Measurements from ENCODE around the gene ADGRL3.
"Not testable (repeated sequence)": the region's sequence is repeated elsewhere in the genome, so short reads cannot be mapped to it uniquely, and the experiment has no call there.

ADGRL3 gene

DNA sequence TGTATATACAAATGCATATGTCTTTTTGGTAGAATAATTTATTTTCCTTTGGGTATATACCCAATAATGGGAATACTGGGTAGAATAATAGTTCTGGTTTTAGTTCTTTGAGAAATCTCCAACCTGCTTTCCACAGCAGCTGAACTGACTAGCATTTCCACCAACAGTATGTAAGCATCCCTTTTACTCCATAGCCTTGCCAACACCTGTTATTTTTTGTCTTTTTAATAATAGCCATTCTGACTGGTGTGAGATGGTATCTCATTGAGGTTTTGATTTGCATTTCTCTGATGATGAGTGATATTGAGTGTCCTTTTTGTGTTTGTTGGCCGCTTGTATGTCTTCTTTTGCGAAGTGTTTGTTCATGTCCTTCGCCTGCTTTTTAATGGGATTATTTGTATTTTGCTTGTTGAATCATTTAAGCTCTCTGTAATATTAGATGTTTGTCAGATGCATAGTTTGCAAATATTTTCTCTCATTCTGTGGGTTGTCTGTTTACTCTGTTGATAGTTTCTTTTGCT is 309.7 kb downstream of the ADGRL3 start:
- DNase-seq: not testable (repeated sequence)

- no peak for DNase-seq
These were observed 311.8 kb downstream of the ADGRL3 start for GRCh38 chr4:61511716-61512488.

- no peak for DNase-seq
These were observed 314.9 kb downstream of the ADGRL3 start for GRCh38 chr4:61514991-61515390.

DNA sequence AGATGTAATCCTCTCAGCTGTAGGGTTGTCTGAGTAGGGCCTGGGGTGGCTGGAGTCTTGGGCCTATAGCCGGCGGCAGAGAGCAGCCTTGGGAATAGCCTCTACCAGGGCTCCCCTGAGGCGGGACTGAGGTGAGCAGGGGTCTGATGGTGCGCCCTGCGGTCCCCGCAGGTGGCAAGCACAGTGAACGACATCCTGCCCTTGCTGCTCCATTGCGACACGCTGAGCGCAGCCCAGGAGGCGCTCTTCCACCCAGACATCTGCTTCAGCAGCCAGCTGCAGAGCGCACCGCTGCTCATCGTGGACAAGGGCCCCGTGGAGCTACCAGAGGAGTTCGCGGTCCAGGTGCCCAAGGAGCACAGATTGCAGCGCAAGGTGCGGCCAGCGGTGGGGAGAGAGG is 317.0 kb downstream of the ADGRL3 start:
- no peak for DNase-seq

- no peak for DNase-seq
These were observed 320.0 kb downstream of the ADGRL3 start for GRCh38 chr4:61520166-61520565.

DNA sequence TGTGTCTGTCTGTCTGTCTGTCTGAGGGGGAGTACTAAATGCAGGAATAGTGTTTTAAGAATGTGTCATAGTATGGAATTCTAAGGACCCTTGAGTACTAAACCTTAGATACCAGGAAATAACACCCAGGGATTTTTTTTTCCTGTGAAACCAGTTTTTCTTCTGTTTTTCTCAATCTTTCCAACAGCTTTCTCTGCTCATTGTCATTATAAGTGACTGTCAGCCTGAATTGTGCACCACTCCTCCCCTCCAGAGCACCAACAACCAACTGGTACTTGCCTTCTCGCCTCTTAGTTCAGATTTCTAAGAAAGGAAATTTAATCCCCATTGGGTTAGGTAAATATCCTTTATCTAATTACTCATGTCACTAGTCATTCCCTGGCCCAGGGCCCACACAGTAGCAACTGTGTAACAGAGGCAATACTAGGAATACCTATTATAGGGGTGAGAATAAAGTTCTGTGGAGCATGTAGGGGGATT is 320.6 kb downstream of the ADGRL3 start:
- no peak for DNase-seq

- no peak for DNase-seq
These were observed 321.3 kb downstream of the ADGRL3 start for GRCh38 chr4:61521451-61521850.

DNA sequence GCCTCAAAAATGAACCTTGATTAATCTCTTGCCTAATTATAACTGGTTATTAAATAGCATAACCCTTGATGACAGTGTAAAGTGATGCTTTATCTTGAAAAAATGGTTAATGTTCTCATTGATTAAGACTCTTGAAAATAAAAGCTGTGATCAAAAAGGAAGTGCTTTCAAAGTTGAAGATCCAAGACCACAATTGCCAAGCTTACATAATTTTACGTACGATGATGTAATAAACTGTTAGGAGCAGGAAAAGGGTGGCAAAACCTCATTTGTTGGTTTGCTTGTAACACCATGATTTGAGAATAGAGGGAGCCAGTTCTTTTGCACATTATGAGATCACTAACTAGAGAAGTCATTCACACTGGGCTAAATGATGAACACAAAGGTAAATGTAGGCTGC is 322.2 kb downstream of the ADGRL3 start:
- DNase-seq: no peak

GRCh38 chr4:61527888-61528287 is 327.8 kb downstream of the ADGRL3 start:
- no peak for DNase-seq

DNA sequence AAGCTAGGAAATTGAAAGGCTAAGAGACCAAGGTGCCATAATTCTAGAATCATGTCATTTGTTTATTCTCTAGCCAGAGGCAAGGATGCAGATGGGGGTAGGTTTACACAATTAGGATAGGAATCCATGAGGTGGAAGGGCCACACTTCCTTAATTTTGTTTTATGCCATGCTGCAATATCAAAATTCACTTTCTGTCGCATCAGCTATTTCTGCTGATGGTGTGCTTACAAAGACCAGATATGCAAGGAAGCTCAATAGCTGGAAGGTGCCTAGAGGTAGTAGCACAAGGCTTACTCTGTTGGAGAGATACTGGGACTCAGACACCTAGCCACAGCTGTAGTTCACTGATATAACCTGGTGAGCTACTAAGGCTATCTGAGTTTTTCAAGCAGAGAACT is 328.5 kb downstream of the ADGRL3 start:
- DNase-seq: no peak

DNA sequence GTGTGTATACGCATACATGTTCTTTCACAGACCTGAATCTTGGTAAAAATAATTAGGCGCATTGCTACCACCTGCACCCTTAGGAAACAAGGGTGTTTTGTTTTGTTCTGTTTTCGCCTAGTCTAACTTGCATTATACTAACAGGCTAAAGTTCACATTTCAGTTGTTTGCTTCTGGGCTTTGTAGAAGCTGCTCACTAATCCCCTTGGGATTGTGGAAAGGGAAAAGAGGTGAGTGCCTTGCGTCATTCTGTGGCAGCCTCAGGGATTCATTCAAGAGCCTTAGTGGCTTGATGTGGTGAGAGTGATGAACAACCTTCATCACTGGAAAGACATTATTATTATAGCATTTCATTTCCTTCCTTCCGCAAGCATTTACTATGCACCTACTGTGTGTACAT is 331.1 kb downstream of the ADGRL3 start:
- no peak for DNase-seq

GRCh38 chr4:61532336-61533000 is 332.3 kb downstream of the ADGRL3 start:
- no peak for DNase-seq

- DNase-seq: no peak
These were observed 333.0 kb downstream of the ADGRL3 start for GRCh38 chr4:61533140-61533539.

DNA sequence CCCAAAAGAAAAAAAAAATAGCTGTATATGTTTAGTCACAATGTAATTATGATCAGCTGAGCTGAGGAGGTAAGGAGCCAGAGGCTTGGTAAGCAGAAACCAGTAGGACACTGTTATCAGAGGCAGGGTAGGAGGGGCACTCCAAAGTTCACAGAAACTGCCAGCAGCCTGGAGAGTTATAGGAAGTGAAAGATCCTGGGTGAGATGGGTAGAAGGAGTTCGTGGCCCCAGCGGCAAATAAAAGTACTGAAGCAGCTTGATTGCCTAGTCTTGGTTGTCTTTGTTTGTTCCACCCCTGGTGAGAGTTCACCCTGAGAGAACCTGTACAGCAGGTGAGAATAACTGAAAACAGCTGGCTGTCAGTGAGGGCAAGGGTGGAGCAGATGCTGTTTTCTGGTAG is 340.8 kb downstream of the ADGRL3 start:
- no peak for DNase-seq

DNA sequence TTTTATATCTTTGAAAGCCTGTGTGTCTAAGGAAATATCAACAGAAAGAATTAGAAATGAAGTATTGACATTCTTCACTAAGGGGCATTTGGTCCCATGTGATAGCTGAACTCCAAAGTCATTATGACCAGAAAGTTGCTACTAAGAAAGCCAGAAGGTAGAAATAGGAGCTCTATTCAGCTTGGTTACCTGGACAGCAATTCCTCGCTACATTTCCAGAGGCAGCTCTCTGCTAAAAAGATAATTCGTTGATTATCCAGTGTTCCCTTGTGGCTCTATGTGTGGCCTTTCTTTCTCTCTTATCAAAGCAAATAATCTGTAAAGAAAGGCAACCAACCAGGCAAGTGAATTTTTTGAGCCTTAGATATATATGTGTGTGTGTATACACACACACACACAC is 341.3 kb downstream of the ADGRL3 start:
- DNase-seq: no peak

- DNase-seq: no peak
These were observed 343.9 kb downstream of the ADGRL3 start for GRCh38 chr4:61543976-61544375.

DNA sequence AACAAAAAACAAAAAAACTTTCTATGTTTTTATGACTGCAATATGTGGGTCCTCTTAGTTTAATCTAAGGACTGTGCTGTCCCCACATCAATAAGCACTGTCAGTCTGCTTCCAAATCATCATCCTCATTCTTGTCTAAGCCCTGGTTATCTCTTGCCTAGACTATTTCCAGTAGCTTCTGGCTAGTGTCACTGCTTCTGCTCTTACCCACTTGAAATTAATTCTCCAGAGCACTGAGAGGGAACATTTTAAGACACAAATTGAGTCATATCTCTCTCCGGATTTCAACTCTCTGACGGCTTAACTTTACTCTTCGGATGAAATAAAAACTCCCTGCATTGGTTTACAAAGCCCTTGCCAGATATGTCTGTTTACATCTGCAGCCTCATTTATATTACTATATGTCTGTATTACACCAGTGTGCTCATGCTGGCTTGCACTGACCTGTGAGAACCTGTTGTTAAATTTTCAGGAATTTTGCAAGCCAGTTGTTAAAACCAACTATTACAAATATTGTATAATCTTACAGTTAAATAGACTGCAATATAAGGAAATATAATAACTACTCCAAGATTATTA is 345.9 kb downstream of the ADGRL3 start:
- DNase-seq: no peak

DNA sequence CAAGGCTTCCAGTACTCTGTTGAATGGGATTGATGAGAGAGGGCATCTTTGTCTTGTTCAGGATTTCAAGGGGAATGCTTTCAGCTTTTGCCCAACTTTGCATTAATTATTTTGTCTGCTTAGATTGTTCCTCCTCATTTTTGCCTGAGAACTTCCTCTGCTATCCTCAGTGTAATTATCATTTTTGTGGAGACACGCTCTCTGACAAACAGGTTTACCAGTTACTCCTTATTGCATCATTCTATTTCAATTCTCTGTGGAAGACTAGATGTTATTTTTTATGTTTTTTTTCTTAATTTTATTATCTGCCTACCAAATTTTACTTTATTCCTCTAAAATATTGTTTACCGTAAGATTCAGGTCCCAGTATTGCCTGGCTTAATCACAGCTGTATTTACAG is 349.2 kb downstream of the ADGRL3 start:
- no peak for DNase-seq

DNA sequence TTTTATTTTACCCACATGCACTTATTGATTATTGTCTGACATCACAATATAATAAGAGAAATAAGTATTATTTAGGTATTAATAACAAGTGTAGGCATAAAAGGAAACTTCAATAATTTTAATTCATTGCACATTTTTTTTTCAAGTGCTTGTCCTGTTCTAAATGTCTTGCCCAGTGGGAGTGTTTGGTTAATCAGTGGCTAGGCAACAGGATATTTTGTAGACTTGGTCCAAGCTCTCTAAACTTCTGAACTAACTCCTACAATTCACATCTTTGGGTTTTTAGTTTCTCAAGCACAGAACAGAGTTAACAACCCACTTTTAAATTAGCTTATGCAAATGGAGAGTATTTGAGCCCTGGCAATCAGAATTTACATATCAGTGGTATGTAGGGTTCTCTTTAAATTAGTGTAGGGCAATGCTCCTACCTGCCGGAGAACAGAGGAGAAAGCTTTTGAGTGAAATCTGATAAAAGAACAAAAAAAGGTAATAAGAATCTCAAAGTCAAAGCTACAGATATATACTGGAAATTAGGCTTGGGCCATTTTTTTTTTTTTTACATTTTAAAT is 353.5 kb downstream of the ADGRL3 start:
- no peak for DNase-seq

- no peak for DNase-seq
These were observed 355.7 kb downstream of the ADGRL3 start for GRCh38 chr4:61555789-61556188.

DNA sequence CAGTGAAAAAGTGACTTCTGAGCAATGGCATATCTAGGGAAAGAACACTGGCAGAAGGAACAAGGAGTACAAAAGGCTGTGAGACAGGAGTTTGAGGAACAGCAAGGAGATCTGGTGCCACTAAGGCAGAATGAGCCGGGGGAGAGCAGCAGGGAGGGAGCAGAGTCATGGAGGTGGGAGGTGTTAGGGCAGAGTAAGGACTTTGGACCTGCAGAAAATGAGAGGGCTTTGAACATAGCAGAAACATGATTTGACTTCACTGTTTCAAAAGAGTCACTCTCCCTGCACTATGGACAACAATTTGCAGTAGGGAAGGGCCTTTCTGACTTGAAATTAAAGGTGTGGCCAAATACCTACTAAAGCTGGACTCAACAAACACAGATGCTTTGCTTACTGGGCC is 356.2 kb downstream of the ADGRL3 start:
- no peak for DNase-seq

- DNase-seq: no peak
These were observed 359.3 kb downstream of the ADGRL3 start for GRCh38 chr4:61559396-61559795.

- no peak for DNase-seq
These were observed 360.9 kb downstream of the ADGRL3 start for GRCh38 chr4:61561028-61561427.
